GM12878 (cell line): ENCODE data around the gene ARHGAP21. TPM values are rescaled to one million over a fixed set of nuclear protein-coding genes. Genes with fewer than 3 reads are reported as not detected.

Experiments
- ATAC-seq: fragments of 200-7000 bp; cut with Tn5 transposase; 3 replicates; pipeline ENCODE4 v1.9.1; 2020; ENCODE audit warnings: mild to moderate bottlenecking, moderate library complexity
- BruUV-seq: library from RNA; stranded (reverse); fragments of 400-500 nt; replicated peaks from 2 replicates; lab custom pipeline; 2021; lab: Mats Ljungman, UMichigan
- CTCF ChIA-PET: fragments of 300-600 bp; sonication (Branson Sonifier 250); formaldehyde crosslinking; extraction: SDS; loops from one replicate; lab custom pipeline; 2021; ENCODE audit warnings: inconsistent platforms; lab: Yijun Ruan, JAX
- POLR2A ChIA-PET: fragments of 350-600 bp; formaldehyde crosslinking; extraction: SDS; loops from one replicate; lab custom pipeline; 2021; ENCODE audit warnings: inconsistent platforms; lab: Charles Lee
- RAD21 ChIA-PET: fragments of 300-600 bp; sonication (Branson Sonifier 250); formaldehyde crosslinking; loops from one replicate; lab custom pipeline; 2023; ENCODE audit warnings: antibody characterized with exemption; ENCODE audit not compliant: unreplicated experiment; lab: Charles Lee
- SMC1A ChIA-PET: fragments of 300-600 bp; sonication (Branson Sonifier 250); formaldehyde crosslinking; loops from one replicate; lab custom pipeline; 2023; ENCODE audit not compliant: unreplicated experiment, uncharacterized antibody; lab: Charles Lee
- DNase-seq: peaks from one replicate; pipeline ENCODE4 v3.0.0-alpha.2; 2011; ENCODE audit warnings: low read depth, low spot score
- FAIRE-seq: peaks from 3 replicates; lab custom pipeline; 2011; peaks lifted over from hg19 to GRCh38; lab: Jason Lieb, UNC
- H2AFZ ChIP-seq: 2 replicates; pipeline ENCODE4 v1.6.0; 2011; ENCODE audit warnings: low read depth, low read length, control low read depth; ENCODE audit not compliant: control insufficient read depth
- H3K27ac ChIP-seq: 2 replicates; pipeline ENCODE4 v1.5.1; 2011; ENCODE audit warnings: control low read depth; ENCODE audit not compliant: control insufficient read depth, insufficient read depth
- H3K27me3 ChIP-seq, 2 experiments: replicated peaks in 1 of 2; 2 replicates each; pipeline versions ENCODE4 v1.6.0 to v1.6.1; 2011; ENCODE audit warnings: low read length in 1 of 2; ENCODE audit not compliant: control insufficient read depth in 2 of 2, insufficient read depth in 2 of 2
- H3K36me3 ChIP-seq, 2 experiments: 2 replicates each; pipeline ENCODE4 v1.5.1; 2011; ENCODE audit warnings: low read length in 1 of 2; ENCODE audit not compliant: control insufficient read depth in 2 of 2, insufficient read depth in 2 of 2
- H3K4me1 ChIP-seq: 2 replicates; pipeline ENCODE4 v1.6.1; 2011; ENCODE audit warnings: mild to moderate bottlenecking, low read length, moderate library complexity, mixed read lengths; ENCODE audit not compliant: control insufficient read depth, insufficient read depth
- H3K4me2 ChIP-seq: 2 replicates; pipeline ENCODE4 v1.6.0; 2011; ENCODE audit warnings: control low read depth; ENCODE audit not compliant: control insufficient read depth, insufficient read depth
- H3K4me3 ChIP-seq: fragments of 200-600 bp; sonication (generic); 2 replicates; pipeline ENCODE4 v1.5.1; 2016
- H3K79me2 ChIP-seq: 2 replicates; pipeline ENCODE4 v1.6.0; 2011; ENCODE audit warnings: low read length; ENCODE audit not compliant: control insufficient read depth, insufficient read depth
- H3K9ac ChIP-seq: 2 replicates; pipeline ENCODE4 v1.8.0; 2011; ENCODE audit warnings: low read length, control low read depth, mixed read lengths; ENCODE audit not compliant: control insufficient read depth, insufficient read depth
- H3K9me3 ChIP-seq: replicated peaks from 3 replicates; pipeline ENCODE4 v1.5.1; 2011; ENCODE audit warnings: mild to moderate bottlenecking, low read length; ENCODE audit not compliant: control insufficient read depth, insufficient read depth
- H4K20me1 ChIP-seq: 2 replicates; pipeline ENCODE4 v1.6.0; 2011; ENCODE audit not compliant: control insufficient read depth, insufficient read depth
- GABPA ChIP-seq: IDR thresholded peaks from 2 replicates; pipeline ENCODE4 v1.6.1; 2014; ENCODE audit warnings: antibody characterized with exemption, low read depth, mild to moderate bottlenecking, inconsistent platforms
- JUNB ChIP-seq: IDR thresholded peaks from 2 replicates; pipeline ENCODE4 v1.6.1; 2016; ENCODE audit warnings: antibody characterized with exemption, mild to moderate bottlenecking
- MTA3 ChIP-seq: IDR thresholded peaks from 2 replicates; pipeline ENCODE4 v1.6.1; 2012; ENCODE audit warnings: low read length, inconsistent platforms, borderline replicate concordance
- MYB ChIP-seq: fragments of 150-350 bp; IDR thresholded peaks from 2 replicates; pipeline ENCODE4 v1.6.1; 2014; ENCODE audit warnings: mild to moderate bottlenecking, low read depth, low read length, borderline replicate concordance
- PML ChIP-seq: IDR thresholded peaks from 2 replicates; pipeline ENCODE4 v1.6.1; 2012; ENCODE audit warnings: low read length, inconsistent platforms
- SMAD1 ChIP-seq: fragments of 450-650 bp; IDR thresholded peaks from 2 replicates; pipeline ENCODE4 v1.6.1; 2018; ENCODE audit warnings: mild to moderate bottlenecking, low read depth; ENCODE audit not compliant: partially characterized antibody
- STAT1 ChIP-seq: fragments of 450-650 bp; conservative IDR thresholded peaks from 2 replicates; pipeline ENCODE4 v1.6.1; 2014; ENCODE audit warnings: antibody characterized with exemption, mild to moderate bottlenecking
- SUZ12 ChIP-seq: fragments of 200-600 bp; sonication (generic); IDR thresholded peaks from one replicate; pipeline ENCODE4 v1.6.1; 2018; ENCODE audit warnings: antibody characterized with exemption, mild to moderate bottlenecking; ENCODE audit not compliant: unreplicated experiment
- TCF3 ChIP-seq: IDR thresholded peaks from 2 replicates; pipeline ENCODE4 v1.6.1; 2012; ENCODE audit warnings: low read depth, mild to moderate bottlenecking, low read length, borderline replicate concordance; ENCODE audit not compliant: insufficient read depth
- ZNF384 ChIP-seq: IDR thresholded peaks from 2 replicates; pipeline ENCODE4 v1.6.1; 2012; ENCODE audit warnings: low read depth, mild to moderate bottlenecking, low read length, improper control_type of control experiment, borderline replicate concordance
- WGBS: methylation state at CpG from one replicate; pipeline ENCODE4 v1.1.6; 2016; ENCODE audit warnings: low lambda C conversion rate; ENCODE audit not compliant: insufficient replicate concordance, insufficient coverage; ENCODE audit errors: missing lambda C conversion rate; 5-methylcytosine and 5-hydroxymethylcytosine counted together
- in situ Hi-C: fragments of 300-500 bp; cut with MboI; formaldehyde crosslinking; loops from 9 replicates; pipeline ENCODE4 v1.14.3; 2018; ENCODE audit warnings: mixed read lengths
- intact Hi-C: fragments of 100-400 bp; cut with micrococcal nuclease; formaldehyde crosslinking; loops from one replicate; pipeline ENCODE4 v1.14.2; 2022; ENCODE audit not compliant: unreplicated experiment
- polyA plus RNA-seq, 11 experiments: library from polyadenylated mRNA; depleted of rRNA in 4 of 11; unstranded in 6 of 11; stranded (reverse) in 5 of 11; fragments of >200 nt; fragmentation: Nextera tagmentation in 4 of 11; fragmentation: Illumina TruSeq in 1 of 11; extraction: Ambion mirVana in 4 of 11; extraction: Trizol in 1 of 11; gene quantifications; 1 replicate in 1 of 11; 2 replicates in 10 of 11; pipeline versions ENCODE4 v1.2.1 to v1.2.3, GENCODE V29; 2011 to 2016; ENCODE audit warnings: inconsistent platforms in 2 of 11, missing spikeins in 2 of 11, low read depth in 1 of 11
- total RNA-seq, 4 experiments: library from RNA; depleted of rRNA in 3 of 4; stranded (reverse); fragments of >200 nt in 3 of 4; fragmentation: Illumina TruSeq in 1 of 4; extraction: Trizol in 1 of 4; gene quantifications; 2 replicates each; pipeline versions ENCODE4 v1.2.1 to v1.2.3, GENCODE V29; 2013 to 2021
- TF ChIP-seq, protein P1 (sequence below): fragments of 450-650 bp; formaldehyde crosslinking; IDR thresholded peaks from 2 replicates; pipeline ENCODE4 v1.5.0; 2022; ENCODE audit warnings: mild to moderate bottlenecking, missing genetic modification characterization

ARHGAP21 gene
- total and polyA plus RNA-seq, 10 of the 15 experiments (the other 5 are each of a cell fraction or from before 2014, with no cell fraction given): 11.7 to 103 (median 37.6) TPM

DNA sequence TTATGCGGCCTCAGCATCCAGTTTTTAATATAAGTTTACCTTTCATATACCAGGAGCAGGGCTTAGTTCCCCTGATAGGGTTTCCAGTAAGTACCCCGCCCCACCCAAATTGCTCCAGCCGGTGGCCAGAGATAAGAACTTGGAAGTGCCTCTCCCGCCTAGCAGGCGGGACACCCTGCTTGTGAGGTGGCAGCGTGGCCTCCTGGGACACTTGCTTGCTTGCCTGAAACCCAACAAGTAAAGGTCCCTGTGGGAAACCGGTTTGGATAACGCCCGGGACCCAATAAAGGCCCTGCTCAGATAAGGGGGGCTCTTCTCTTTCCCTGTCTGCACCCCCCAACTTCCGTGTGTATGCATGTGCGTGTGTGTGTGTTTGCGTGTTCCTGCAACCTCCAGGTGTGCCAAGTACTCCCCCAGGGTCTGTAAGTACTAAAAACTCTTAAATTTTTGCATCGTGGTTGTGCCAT, 154.3 kb downstream of the ARHGAP21 start (continued):
- TF ChIP-seq, protein P1, sequence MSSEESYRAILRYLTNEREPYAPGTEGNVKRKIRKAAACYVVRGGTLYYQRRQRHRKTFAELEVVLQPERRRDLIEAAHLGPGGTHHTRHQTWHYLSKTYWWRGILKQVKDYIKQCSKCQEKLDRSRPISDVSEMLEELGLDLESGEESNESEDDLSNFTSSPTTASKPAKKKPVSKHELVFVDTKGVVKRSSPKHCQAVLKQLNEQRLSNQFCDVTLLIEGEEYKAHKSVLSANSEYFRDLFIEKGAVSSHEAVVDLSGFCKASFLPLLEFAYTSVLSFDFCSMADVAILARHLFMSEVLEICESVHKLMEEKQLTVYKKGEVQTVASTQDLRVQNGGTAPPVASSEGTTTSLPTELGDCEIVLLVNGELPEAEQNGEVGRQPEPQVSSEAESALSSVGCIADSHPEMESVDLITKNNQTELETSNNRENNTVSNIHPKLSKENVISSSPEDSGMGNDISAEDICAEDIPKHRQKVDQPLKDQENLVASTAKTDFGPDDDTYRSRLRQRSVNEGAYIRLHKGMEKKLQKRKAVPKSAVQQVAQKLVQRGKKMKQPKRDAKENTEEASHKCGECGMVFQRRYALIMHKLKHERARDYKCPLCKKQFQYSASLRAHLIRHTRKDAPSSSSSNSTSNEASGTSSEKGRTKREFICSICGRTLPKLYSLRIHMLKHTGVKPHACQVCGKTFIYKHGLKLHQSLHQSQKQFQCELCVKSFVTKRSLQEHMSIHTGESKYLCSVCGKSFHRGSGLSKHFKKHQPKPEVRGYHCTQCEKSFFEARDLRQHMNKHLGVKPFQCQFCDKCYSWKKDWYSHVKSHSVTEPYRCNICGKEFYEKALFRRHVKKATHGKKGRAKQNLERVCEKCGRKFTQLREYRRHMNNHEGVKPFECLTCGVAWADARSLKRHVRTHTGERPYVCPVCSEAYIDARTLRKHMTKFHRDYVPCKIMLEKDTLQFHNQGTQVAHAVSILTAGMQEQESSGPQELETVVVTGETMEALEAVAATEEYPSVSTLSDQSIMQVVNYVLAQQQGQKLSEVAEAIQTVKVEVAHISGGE (CRISPR knock-in tag): no peak

DNA sequence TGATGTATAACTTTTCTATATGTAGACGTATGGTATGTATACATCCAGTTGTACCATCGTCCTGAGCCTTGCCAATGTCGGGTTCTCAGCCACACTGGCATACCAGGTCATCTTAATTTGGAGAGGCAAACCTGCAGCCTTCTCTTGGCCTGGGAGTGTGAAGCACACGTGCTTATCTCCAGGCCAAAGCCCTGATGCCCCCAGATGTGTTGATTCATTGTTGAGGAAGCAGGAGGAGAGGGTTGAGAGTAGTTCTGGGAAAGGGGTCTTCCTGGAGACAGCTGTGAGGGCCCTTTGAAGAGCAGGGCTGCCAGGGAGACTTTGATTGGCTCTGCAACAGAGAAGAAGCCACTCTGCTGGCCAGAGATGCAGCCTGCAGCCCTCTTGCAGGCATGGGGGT, 155.6 kb downstream of the ARHGAP21 start:
- no peak for DNase-seq
- Histone ChIP-seq H3K4me1 (no peaks in the 10 kb centered on the region), H4K20me1 (no peaks in the 10 kb centered on the region), H3K79me2 (no peaks in the 10 kb centered on the region), H3K4me2 (no peak overlapping the region), H3K36me3 (no peaks in the 10 kb centered on the region), H2AFZ (no peak overlapping the region), H3K9ac (no peak overlapping the region), H3K4me3 (no peak overlapping the region), H3K27ac (no peak overlapping the region), H3K27me3 (no peaks in the 10 kb centered on the region), H3K9me3 (no peaks in the 10 kb centered on the region)
- TF ChIP-seq TCF3 (no peak), PML (no peak), STAT1 (no peak), JUNB (no peak), GABPA (no peak), MYB (no peak), SMAD1 (no peak), ZNF384 (no peak), SUZ12 (no peak), MTA3 (no peak)
- intact Hi-C loops (no loop called here), in situ Hi-C loops (no loop called here)
- ChIA-PET RAD21 (no interaction called here), CTCF (no interaction called here), POLR2A (no interaction called here), SMC1A (no interaction called here)
- WGBS: 3% methylated on average over 4 of the region's 4 CpGs
- FAIRE-seq: no peak
- no peak for ATAC-seq
- BruUV-seq: no TSS peak
